Measurements from ENCODE around the gene KNTC1. TPM values are rescaled to one million over a fixed set of nuclear protein-coding genes. Genes with fewer than 3 reads are reported as not detected.
A peak's percentile ranks its signal among the peaks of the same experiment; 100 is the strongest.

The KNTC1 gene
- total and polyA plus RNA-seq, 2 of the 8 experiments (the other 6 are each of a cell fraction or from before 2014, with no cell fraction given): 52.7 to 80.2 TPM

- no peak overlapping the region for H3K23ac ChIP-seq (ENCODE audit: insufficient read length)
- no peaks in the 10 kb centered on the region; a peak in 4 of 7 replicates for H3K4me1 ChIP-seq (replicated peaks in 1 of 4; ENCODE audit: control insufficient read depth in 3 of 4, insufficient read depth in 4 of 4, low read length in 3 of 4)
- H3K4me3 ChIP-seq (ENCODE audit: extremely low read depth in 1 of 4, insufficient read depth in 2 of 4, low read depth in 3 of 4, low read length in 4 of 4): peak overlapping the region; percentile 40 to 98 (median 76); a peak in 6 of 8 replicates
- H4K8ac ChIP-seq (ENCODE audit: extremely low read depth, insufficient read depth, low read length): no peak overlapping the region
- no peaks in the 10 kb centered on the region for H3K9me3 ChIP-seq (ENCODE audit: insufficient read depth in 2 of 2, low read depth in 1 of 2, low read length in 1 of 2)
- no peak overlapping the region for H2BK5ac ChIP-seq (ENCODE audit: low read depth, low read length)
- no peak overlapping the region for H2BK12ac ChIP-seq (ENCODE audit: low read depth, low read length)
- H3K36me3 ChIP-seq (ENCODE audit: control insufficient read depth in 2 of 4, insufficient read depth in 4 of 4, low read length in 3 of 4): peaks cover 14 to 57% (median 30%) of the 10 kb centered on the region in 4 experiments
- peaks cover 10% of the 10 kb centered on the region for H3K23me2 ChIP-seq (ENCODE audit: low read depth, low read length)
- no peak overlapping the region for H2BK15ac ChIP-seq (ENCODE audit: low read length)
- ChIA-PET POLR2A (ENCODE audit: partially characterized antibody) (interaction anchor here (0.8 to 49.0 kb wide), 7 partner anchors 2 to 235 kb away, joined by 3 to 1221 read pairs (median 4); partner anchors contain the start of genes KNTC1, RSRC2 and ZCCHC8), CTCF (ENCODE audit: partially characterized antibody) (interaction anchor here (0.6 kb wide), 1 partner anchor 677 kb away, joined by 3 read pairs; no protein-coding TSS in a partner anchor)
- DNase-seq (ENCODE audit: low read depth in 1 of 2, low spot score in 2 of 2) (no peak), FAIRE-seq (no peak)
- peak overlapping the region; percentile 64 to 68 for H3K4me2 ChIP-seq (ENCODE audit: insufficient read depth in 1 of 2, low read depth in 2 of 2, low read length in 2 of 2)
- H3K9ac ChIP-seq (replicated peaks in 1 of 4; ENCODE audit: extremely low read depth in 1 of 4, low read depth in 3 of 4, low read length in 3 of 4): peak overlapping the region in 3 of 4 experiments; percentile 10 to 65 (median 31); a peak in 4 of 7 replicates
- no peak overlapping the region for H3K4ac ChIP-seq (replicated peaks; ENCODE audit: insufficient read length, low read depth, low read length)
- WGBS, 2 experiments (ENCODE audit: extremely low coverage in 1 of 2, insufficient coverage in 1 of 2, insufficient read length in 1 of 2, insufficient replicate concordance in 2 of 2, low coverage in 1 of 2, low lambda C conversion rate in 2 of 2, missing lambda C conversion rate in 1 of 2): 82% methylated on average over 8 of the region's 8 CpGs; no CpG with 5 or more reads in 1 of the 2 experiments
- no peak overlapping the region for H3K56ac ChIP-seq (replicated peaks; ENCODE audit: insufficient read length, low read depth, low read length)
- H3K79me2 ChIP-seq (ENCODE audit: control insufficient read depth in 1 of 2, insufficient read depth in 2 of 2, low read length in 2 of 2): peaks cover 54 to 93% of the 10 kb centered on the region in 2 experiments
- H3K27me3 ChIP-seq (replicated peaks in 1 of 4; ENCODE audit: control insufficient read depth in 3 of 4, extremely low read depth in 1 of 4, insufficient read depth in 3 of 4, low read length in 3 of 4): no peaks in the 10 kb centered on the region
- H2BK20ac ChIP-seq (ENCODE audit: low read length): no peak overlapping the region
- H4K5ac ChIP-seq (ENCODE audit: insufficient read length, low read depth, low read length): no peak overlapping the region
- H2AFZ ChIP-seq (ENCODE audit: low read length): no peak overlapping the region
- no peak overlapping the region for H3K27ac ChIP-seq (ENCODE audit: low read depth, low read length)
- H2BK120ac ChIP-seq (replicated peaks; ENCODE audit: low read depth, low read length): no peak overlapping the region
- no peak overlapping the region for H4K91ac ChIP-seq (replicated peaks; ENCODE audit: insufficient read length, low read length)
- peaks cover 4 to 14% of the 10 kb centered on the region in 2 experiments for H4K20me1 ChIP-seq (replicated peaks in 1 of 2; ENCODE audit: control insufficient read depth in 1 of 2, insufficient read depth in 2 of 2, low read length in 2 of 2)
- peaks cover 3% of the 10 kb centered on the region; the same call in 1 of the 2 replicates for H3K79me1 ChIP-seq (ENCODE audit: low read depth, low read length)
- H2AK5ac ChIP-seq (ENCODE audit: low read depth, low read length): no peak overlapping the region
- H3K14ac ChIP-seq (ENCODE audit: insufficient read length): peak overlapping the region; percentile 45
- TF ChIP-seq BACH1 (IDR thresholded peaks at IDR 0.05; ENCODE audit: low read length): no peak
- TF ChIP-seq MAFK (IDR thresholded peaks at IDR 0.05; ENCODE audit: low read depth, low read length): no peak
- no peak for TF ChIP-seq CBX8 (IDR thresholded peaks at IDR 0.05; ENCODE audit: borderline replicate concordance, low read depth, low read length)
- TF ChIP-seq JUND (IDR thresholded peaks at IDR 0.05; ENCODE audit: low read length): no peak
- no peak for TF ChIP-seq CBX5 (IDR thresholded peaks at IDR 0.05; ENCODE audit: low read depth, low read length)
- no peak for TF ChIP-seq SP4 (IDR thresholded peaks at IDR 0.05; ENCODE audit: low read length)
- no peak for TF ChIP-seq CEBPB (IDR thresholded peaks at IDR 0.05; ENCODE audit: low read depth, low read length)
- TF ChIP-seq NANOG (IDR thresholded peaks at IDR 0.05; ENCODE audit: insufficient read depth, low read depth, low read length, poor library complexity, severe bottlenecking): no peak
- no peak for TF ChIP-seq RNF2 (IDR thresholded peaks at IDR 0.05; ENCODE audit: borderline replicate concordance, low read depth, low read length, missing control alignments, poor library complexity, severe bottlenecking)
- no peak for TF ChIP-seq TBP (IDR thresholded peaks at IDR 0.05; ENCODE audit: low read depth, low read length)
- no peak for TF ChIP-seq PHF8 (conservative IDR thresholded peaks at IDR 0.05; ENCODE audit: low read depth, low read length)
- no peak for TF ChIP-seq SRF (IDR thresholded peaks at IDR 0.05; ENCODE audit: low read depth, low read length)
- H3K18ac ChIP-seq (ENCODE audit: extremely low read depth, low read length): no peak overlapping the region
These were observed 3.0 kb upstream of the KNTC1 start for GRCh38 chr12:122523846-122524718.
